CD14-positive monocyte (primary cell): ENCODE measurements around the gene GAPDHS. TPM values are rescaled to one million over a fixed set of nuclear protein-coding genes. Genes with fewer than 3 reads are reported as not detected.

Experiments used
- DNase-seq, 3 donors: peaks; one replicate each; pipeline ENCODE4 v3.0.0-alpha.2; 2011 to 2022
- H2AFZ ChIP-seq: 2 replicates; pipeline ENCODE4 v1.6.0; 2012; ENCODE audit warnings: mild to moderate bottlenecking, low read depth, low read length, inconsistent platforms; ENCODE audit not compliant: insufficient read depth, poor library complexity, severe bottlenecking
- H3K27ac ChIP-seq, 2 donors: 1 replicate in 1 of 2; 2 replicates in 1 of 2; pipeline ENCODE4 v1.5.1; 2012 to 2013; ENCODE audit warnings: low read length in 2 of 2, control low read depth in 1 of 2, inconsistent platforms in 1 of 2, low read depth in 1 of 2, mild to moderate bottlenecking in 1 of 2
- H3K27me3 ChIP-seq, 2 donors: one replicate each; pipeline versions ENCODE4 v1.6.0 to v1.6.1; 2011 to 2013; ENCODE audit warnings: low read length in 2 of 2; ENCODE audit not compliant: control insufficient read depth in 2 of 2, insufficient read depth in 2 of 2
- H3K36me3 ChIP-seq, 2 donors: replicated peaks in 1 of 2; 1 replicate in 1 of 2; 2 replicates in 1 of 2; pipeline versions ENCODE4 v1.5.1 to v1.6.1; 2012 to 2013; ENCODE audit warnings: low read length in 2 of 2, control low read depth in 1 of 2, inconsistent platforms in 1 of 2, mild to moderate bottlenecking in 1 of 2; ENCODE audit not compliant: insufficient read depth in 2 of 2, control insufficient read depth in 1 of 2
- H3K4me1 ChIP-seq, 2 donors: 1 replicate in 1 of 2; 2 replicates in 1 of 2; pipeline versions ENCODE4 v1.5.1 to v1.6.1; 2012 to 2013; ENCODE audit warnings: low read length in 2 of 2, control low read depth in 1 of 2, inconsistent platforms in 1 of 2, mild to moderate bottlenecking in 1 of 2, moderate library complexity in 1 of 2; ENCODE audit not compliant: insufficient read depth in 2 of 2, control insufficient read depth in 1 of 2
- H3K4me2 ChIP-seq: replicated peaks from 2 replicates; pipeline ENCODE3; 2012; ENCODE audit warnings: low read length, moderate library complexity, mild to moderate bottlenecking; ENCODE audit not compliant: poor library complexity, severe bottlenecking; ENCODE audit errors: extremely low read depth
- H3K4me3 ChIP-seq, 3 experiments: fragments of 200-600 bp in 1 of 3; sonication (generic) in 1 of 3; replicated peaks in 1 of 3; 1 replicate in 2 of 3; 2 replicates in 1 of 3; pipeline ENCODE4 v1.5.1; 2011 to 2013; ENCODE audit warnings: low read length in 3 of 3, mild to moderate bottlenecking in 3 of 3, control low read depth in 2 of 3, low read depth in 2 of 3, inconsistent platforms in 1 of 3, moderate library complexity in 1 of 3
- H3K79me2 ChIP-seq: 2 replicates; pipeline ENCODE4 v1.6.0; 2012; ENCODE audit warnings: mild to moderate bottlenecking, control low read depth, inconsistent platforms, low read length, moderate library complexity; ENCODE audit not compliant: insufficient read depth
- H3K9ac ChIP-seq: 2 replicates; pipeline ENCODE4 v1.6.0; 2017; ENCODE audit warnings: low read length, mild to moderate bottlenecking; ENCODE audit not compliant: insufficient read depth, poor library complexity, severe bottlenecking
- H3K9me3 ChIP-seq, 2 donors: replicated peaks in 1 of 2; 1 replicate in 1 of 2; 2 replicates in 1 of 2; pipeline versions ENCODE4 v1.5.1 to v1.6.1; 2012 to 2013; ENCODE audit warnings: low read length in 2 of 2, control low read depth in 1 of 2; ENCODE audit not compliant: control insufficient read depth in 1 of 2, insufficient read depth in 1 of 2
- H4K20me1 ChIP-seq: 2 replicates; pipeline ENCODE4 v1.6.0; 2012; ENCODE audit warnings: mild to moderate bottlenecking, low read length, control low read depth, moderate library complexity; ENCODE audit not compliant: insufficient read depth
- H3K27ac Mint-ChIP-seq, 7 donors: one replicate each; pipeline ENCODE4 v1.8.0; 2020; ENCODE audit warnings: mild to moderate bottlenecking in 7 of 7, mixed read lengths in 7 of 7, moderate library complexity in 6 of 7, inconsistent platforms in 2 of 7
- H3K27me3 Mint-ChIP-seq, 3 donors: one replicate each; pipeline ENCODE4 v1.8.0; 2021 to 2022; ENCODE audit warnings: low read depth in 3 of 3, mild to moderate bottlenecking in 3 of 3, mixed read lengths in 3 of 3, moderate library complexity in 3 of 3, inconsistent platforms in 1 of 3
- H3K36me3 Mint-ChIP-seq, 2 donors: one replicate each; pipeline ENCODE4 v1.8.0; 2020; ENCODE audit warnings: mixed read lengths in 2 of 2, inconsistent platforms in 1 of 2, mild to moderate bottlenecking in 1 of 2
- H3K4me1 Mint-ChIP-seq: one replicate; pipeline ENCODE4 v1.8.0; 2020; ENCODE audit warnings: mild to moderate bottlenecking, mixed read lengths
- H3K4me3 Mint-ChIP-seq, 2 donors: one replicate each; pipeline ENCODE4 v1.8.0; 2020; ENCODE audit warnings: mild to moderate bottlenecking in 2 of 2, mixed read lengths in 2 of 2, moderate library complexity in 1 of 2
- H3K9me3 Mint-ChIP-seq, 7 donors: one replicate each; pipeline ENCODE4 v1.8.0; 2020 to 2022; ENCODE audit warnings: mixed read lengths in 7 of 7, mild to moderate bottlenecking in 6 of 7, moderate library complexity in 6 of 7, inconsistent platforms in 2 of 7
- CTCF ChIP-seq: fragments of 200-600 bp; IDR thresholded peaks from one replicate; pipeline ENCODE4 v1.8.0; 2022; ENCODE audit warnings: antibody characterized with exemption, mild to moderate bottlenecking
- WGBS: methylation state at CpG from one replicate; pipeline ENCODE4 v1.1.5; 2013; ENCODE audit warnings: missing lambda C conversion rate; ENCODE audit not compliant: insufficient coverage; 5-methylcytosine and 5-hydroxymethylcytosine counted together
- intact Hi-C, 2 donors: fragments of 100-400 bp; cut with micrococcal nuclease; formaldehyde crosslinking; loops; one replicate each; pipeline versions ENCODE4 v1.15.0 to v1.15.1; 2023
- polyA plus RNA-seq, 3 donors: library from polyadenylated mRNA; depleted of rRNA in 1 of 3; unstranded in 2 of 3; stranded (reverse) in 1 of 3; fragments of 300-500 nt in 2 of 3; fragments of >200 nt in 1 of 3; fragmentation: Illumina TruSeq in 2 of 3; gene quantifications; 1 replicate in 2 of 3; 2 replicates in 1 of 3; pipeline ENCODE4 v1.2.3, GENCODE V29; 2012 to 2021

Gene GAPDHS
- polyA plus RNA-seq, 3 donors, result not detected

GRCh38 chr19:35502751-35503150 lies 30.5 kb upstream of the GAPDHS start:
- H3K27ac Mint-ChIP-seq, result no peak overlapping the region
- Histone ChIP-seq H2AFZ (no peak overlapping the region), H3K4me1 (no peaks in the 10 kb centered on the region), H4K20me1 (no peaks in the 10 kb centered on the region), H3K4me3 (no peak overlapping the region), H3K79me2 (no peaks in the 10 kb centered on the region), H3K27ac (no peak overlapping the region), H3K36me3 (no peaks in the 10 kb centered on the region), H3K4me2 (no peak overlapping the region), H3K27me3 (peaks cover 0 to 11% of the 10 kb centered on the region in 2 donors), H3K9ac (no peak overlapping the region), H3K9me3 (no peaks in the 10 kb centered on the region)
- H3K4me1 Mint-ChIP-seq, result no peaks in the 10 kb centered on the region
- peaks cover 0 to 2% (median 0%) of the 10 kb centered on the region in 7 donors for H3K9me3 Mint-ChIP-seq
- no peaks in the 10 kb centered on the region for H3K36me3 Mint-ChIP-seq
- DNase-seq, result no peak
- TF ChIP-seq CTCF, result no peak
- intact Hi-C loops, result no loop called here
- H3K27me3 Mint-ChIP-seq, result peaks cover 21 to 24% (median 21%) of the 10 kb centered on the region in 3 donors
- H3K4me3 Mint-ChIP-seq, result no peak overlapping the region
- WGBS, result no CpG with 5 or more reads among the region's 4 CpGs

GRCh38 chr19:35506011-35506410 lies 27.2 kb upstream of the GAPDHS start:
- Histone ChIP-seq H3K4me2 (no peak overlapping the region), H2AFZ (no peak overlapping the region), H3K79me2 (no peaks in the 10 kb centered on the region), H3K4me1 (peaks cover 0 to 4% of the 10 kb centered on the region in 2 donors), H3K9me3 (no peaks in the 10 kb centered on the region), H4K20me1 (no peaks in the 10 kb centered on the region), H3K36me3 (no peaks in the 10 kb centered on the region), H3K27ac (no peak overlapping the region), H3K27me3 (peaks cover 18 to 44% of the 10 kb centered on the region in 2 donors), H3K4me3 (no peak overlapping the region), H3K9ac (no peak overlapping the region)
- DNase-seq, result no peak
- Mint-ChIP-seq H3K4me3 (peak overlapping the region in 1 of 2 donors; percentile 40), H3K27me3 (peaks cover 47 to 53% (median 50%) of the 10 kb centered on the region in 3 donors), H3K4me1 (peaks cover 7% of the 10 kb centered on the region), H3K9me3 (peaks cover 0 to 2% (median 0%) of the 10 kb centered on the region in 7 donors), H3K36me3 (peaks cover 0 to 1% of the 10 kb centered on the region in 2 donors), H3K27ac (no peak overlapping the region)
- 82% methylated on average over 3 of the region's 7 CpGs for WGBS
- intact Hi-C loops, result no loop called here
- no peak for TF ChIP-seq CTCF
